Measurements from ENCODE around the gene UGDH.
"Not testable (repeated sequence)": the region's sequence is repeated elsewhere in the genome, so short reads cannot be mapped to it uniquely, and the experiment has no call there.

The UGDH gene

GRCh38 chr4:39504538-39504937, 22.7 kb downstream of the UGDH start:
- H3K4me1 ChIP-seq (ENCODE audit: insufficient read depth, low read length, severe bottlenecking): no peaks in the 10 kb centered on the region
- H3K4me3 ChIP-seq (ENCODE audit: low read depth, low read length, poor library complexity, severe bottlenecking): no peak overlapping the region
- H3K9ac ChIP-seq (ENCODE audit: low read length): no peak overlapping the region
- TF ChIP-seq CTCF (IDR thresholded peaks at IDR 0.05; ENCODE audit: low read length) (no peak), EZH2 (IDR thresholded peaks at IDR 0.05; ENCODE audit: borderline replicate concordance, low read length) (no peak)
- H2AFZ ChIP-seq (ENCODE audit: low read length): no peak overlapping the region
- no peaks in the 10 kb centered on the region for H4K20me1 ChIP-seq (ENCODE audit: insufficient read depth, low read length)
- H3K4me2 ChIP-seq (ENCODE audit: low read length): no peak overlapping the region
- H3K36me3 ChIP-seq (ENCODE audit: insufficient read depth, low read length): peaks cover 80% of the 10 kb centered on the region
- H3K27me3 ChIP-seq (ENCODE audit: insufficient read depth, low read length): no peaks in the 10 kb centered on the region
- no peak overlapping the region for H3K27ac ChIP-seq (ENCODE audit: low read depth, low read length, poor library complexity, severe bottlenecking)
- H3K79me2 ChIP-seq (ENCODE audit: insufficient read depth, low read length): no peaks in the 10 kb centered on the region
- no peaks in the 10 kb centered on the region for H3K9me3 ChIP-seq (ENCODE audit: low read length)
- no peaks in the 10 kb centered on the region for H3K9me2 ChIP-seq (ENCODE audit: low read depth, low read length)
- H3F3A ChIP-seq (ENCODE audit: insufficient read depth, low read length): no peaks in the 10 kb centered on the region

GRCh38 chr4:39502664-39503035, 24.6 kb downstream of the UGDH start:
- H3K27me3 ChIP-seq (ENCODE audit: insufficient read depth, low read length); H4K20me1 ChIP-seq (ENCODE audit: insufficient read depth, low read length); H3K4me1 ChIP-seq (ENCODE audit: insufficient read depth, low read length, severe bottlenecking); H2AFZ ChIP-seq (ENCODE audit: low read length); H3K4me3 ChIP-seq (ENCODE audit: low read depth, low read length, poor library complexity, severe bottlenecking); H3K9me2 ChIP-seq (ENCODE audit: low read depth, low read length); H3K9ac ChIP-seq (ENCODE audit: low read length); H3K27ac ChIP-seq (ENCODE audit: low read depth, low read length, poor library complexity, severe bottlenecking); H3K79me2 ChIP-seq (ENCODE audit: insufficient read depth, low read length); H3K9me3 ChIP-seq (ENCODE audit: low read length); H3K4me2 ChIP-seq (ENCODE audit: low read length); H3F3A ChIP-seq (ENCODE audit: insufficient read depth, low read length): not testable (repeated sequence)
- peaks cover 74% of the 10 kb centered on the region for H3K36me3 ChIP-seq (ENCODE audit: insufficient read depth, low read length)

GRCh38 chr4:39502019-39502663, 25.1 kb downstream of the UGDH start:
- no peaks in the 10 kb centered on the region for H3F3A ChIP-seq (ENCODE audit: insufficient read depth, low read length)
- no peaks in the 10 kb centered on the region for H3K27me3 ChIP-seq (ENCODE audit: insufficient read depth, low read length)
- H2AFZ ChIP-seq (ENCODE audit: low read length): no peak overlapping the region
- no peak overlapping the region for H3K4me3 ChIP-seq (ENCODE audit: low read depth, low read length, poor library complexity, severe bottlenecking)
- TF ChIP-seq EZH2 (IDR thresholded peaks at IDR 0.05; ENCODE audit: borderline replicate concordance, low read length) (no peak), CTCF (IDR thresholded peaks at IDR 0.05; ENCODE audit: low read length) (no peak)
- no peak overlapping the region for H3K9ac ChIP-seq (ENCODE audit: low read length)
- H3K9me2 ChIP-seq (ENCODE audit: low read depth, low read length): no peaks in the 10 kb centered on the region
- peaks cover 68% of the 10 kb centered on the region for H3K36me3 ChIP-seq (ENCODE audit: insufficient read depth, low read length)
- H3K4me2 ChIP-seq (ENCODE audit: low read length): no peak overlapping the region
- no peaks in the 10 kb centered on the region for H3K79me2 ChIP-seq (ENCODE audit: insufficient read depth, low read length)
- no peaks in the 10 kb centered on the region for H3K9me3 ChIP-seq (ENCODE audit: low read length)
- H4K20me1 ChIP-seq (ENCODE audit: insufficient read depth, low read length): no peaks in the 10 kb centered on the region
- H3K4me1 ChIP-seq (ENCODE audit: insufficient read depth, low read length, severe bottlenecking): no peaks in the 10 kb centered on the region
- no peak overlapping the region for H3K27ac ChIP-seq (ENCODE audit: low read depth, low read length, poor library complexity, severe bottlenecking)

GRCh38 chr4:39498727-39499020, 28.6 kb downstream of the UGDH start:
- TF ChIP-seq EZH2 (IDR thresholded peaks at IDR 0.05; ENCODE audit: borderline replicate concordance, low read length) (no peak), CTCF (IDR thresholded peaks at IDR 0.05; ENCODE audit: low read length) (no peak)
- Histone ChIP-seq H3K9ac (ENCODE audit: low read length) (no peak overlapping the region), H4K20me1 (ENCODE audit: insufficient read depth, low read length) (no peaks in the 10 kb centered on the region), H3K36me3 (ENCODE audit: insufficient read depth, low read length) (peaks cover 37% of the 10 kb centered on the region), H3K9me2 (ENCODE audit: low read depth, low read length) (no peaks in the 10 kb centered on the region), H3K27me3 (ENCODE audit: insufficient read depth, low read length) (no peaks in the 10 kb centered on the region), H3K79me2 (ENCODE audit: insufficient read depth, low read length) (no peaks in the 10 kb centered on the region), H3K4me3 (ENCODE audit: low read depth, low read length, poor library complexity, severe bottlenecking) (no peak overlapping the region), H3K9me3 (ENCODE audit: low read length) (no peaks in the 10 kb centered on the region), H3F3A (ENCODE audit: insufficient read depth, low read length) (no peaks in the 10 kb centered on the region), H3K4me1 (ENCODE audit: insufficient read depth, low read length, severe bottlenecking) (no peaks in the 10 kb centered on the region), H2AFZ (ENCODE audit: low read length) (no peak overlapping the region), H3K4me2 (ENCODE audit: low read length) (no peak overlapping the region), H3K27ac (ENCODE audit: low read depth, low read length, poor library complexity, severe bottlenecking) (no peak overlapping the region)

All from OCI-LY1 (cell line).